ENCODE data around the gene HSF4.

Gene HSF4

GRCh38 chr16:67213197-67214019 lies 48.9 kb downstream of the HSF4 start:
- H3K9me3 ChIP-seq = no peaks in the 10 kb centered on the region
- H3K36me3 ChIP-seq = no peaks in the 10 kb centered on the region
- no peak for TF ChIP-seq CTCF (IDR thresholded peaks at IDR 0.05; ENCODE audit: low read depth, low read length)
- peaks cover 14% of the 10 kb centered on the region for H3K4me1 ChIP-seq
- no peaks in the 10 kb centered on the region for H3K27me3 ChIP-seq
- DNase-seq = no peak
- no peak overlapping the region for H3K4me3 ChIP-seq (ENCODE audit: low read depth, low read length)

GRCh38 chr16:67215706-67216105 lies 51.2 kb downstream of the HSF4 start:
- peaks cover 14% of the 10 kb centered on the region for H3K4me1 ChIP-seq
- H3K4me3 ChIP-seq (ENCODE audit: low read depth, low read length) = no peak overlapping the region
- no peaks in the 10 kb centered on the region for H3K9me3 ChIP-seq
- no peaks in the 10 kb centered on the region for H3K27me3 ChIP-seq
- H3K36me3 ChIP-seq = no peaks in the 10 kb centered on the region
- no peak for TF ChIP-seq CTCF (IDR thresholded peaks at IDR 0.05; ENCODE audit: low read depth, low read length)
- no peak for DNase-seq

GRCh38 chr16:67216612-67217490 lies 52.3 kb downstream of the HSF4 start:
- Histone ChIP-seq H3K4me3 (ENCODE audit: low read depth, low read length) (no peak overlapping the region), H3K4me1 (peaks cover 14% of the 10 kb centered on the region), H3K9me3 (no peaks in the 10 kb centered on the region), H3K27me3 (no peaks in the 10 kb centered on the region), H3K36me3 (no peaks in the 10 kb centered on the region)
- peak; percentile 82 for DNase-seq
- TF ChIP-seq CTCF (IDR thresholded peaks at IDR 0.05; ENCODE audit: low read depth, low read length) = no peak
